Inflammatory macrophage (primary cell): ENCODE results near the gene PROK1.
A peak's percentile ranks its signal among the peaks of the same experiment; 100 is the strongest.

Experiments used
- DNase-seq, 2 donors: peaks; one replicate each; pipeline ENCODE4 v3.0.0-alpha.2; 2020 to 2022

Gene PROK1

GRCh38 chr1:110465814-110466380, 14.9 kb downstream of the PROK1 start:
- DNase-seq, result no peak

GRCh38 chr1:110466646-110467280, 15.8 kb downstream of the PROK1 start:
- no peak for DNase-seq

- no peak for DNase-seq
Measured at GRCh38 chr1:110471131-110471530, 20.2 kb downstream of the PROK1 start.

GRCh38 chr1:110472546-110472945, 21.6 kb downstream of the PROK1 start:
- no peak for DNase-seq

- DNase-seq, result no peak
Measured at GRCh38 chr1:110474444-110474843, 23.5 kb downstream of the PROK1 start.

GRCh38 chr1:110475362-110476027, 24.5 kb downstream of the PROK1 start:
- no peak for DNase-seq

GRCh38 chr1:110476028-110476765, 25.2 kb downstream of the PROK1 start:
- no peak for DNase-seq

- peak; percentile 41 to 56 for DNase-seq
Measured at GRCh38 chr1:110477041-110477440, 26.1 kb downstream of the PROK1 start.

GRCh38 chr1:110477445-110477957, 26.6 kb downstream of the PROK1 start:
- DNase-seq, result peak in 1 of 2 donors; percentile 22

- no peak for DNase-seq
Measured at GRCh38 chr1:110477967-110478640, 27.2 kb downstream of the PROK1 start.

GRCh38 chr1:110478886-110479285, 27.9 kb downstream of the PROK1 start:
- no peak for DNase-seq

- no peak for DNase-seq
Measured at GRCh38 chr1:110480356-110481096, 29.6 kb downstream of the PROK1 start.

GRCh38 chr1:110481968-110482623, 31.1 kb downstream of the PROK1 start:
- peak in 1 of 2 donors; percentile 15 for DNase-seq

GRCh38 chr1:110482662-110483307, 31.8 kb downstream of the PROK1 start:
- DNase-seq, result peak; percentile 32 to 62

GRCh38 chr1:110483308-110483685, 32.3 kb downstream of the PROK1 start:
- no peak for DNase-seq

- DNase-seq, result no peak
Measured at GRCh38 chr1:110484801-110485200, 33.9 kb downstream of the PROK1 start.

- DNase-seq, result no peak
Measured at GRCh38 chr1:110485725-110486124, 34.8 kb downstream of the PROK1 start.

GRCh38 chr1:110487726-110488125, 36.8 kb downstream of the PROK1 start:
- no peak for DNase-seq

- no peak for DNase-seq
Measured at GRCh38 chr1:110488161-110488560, 37.2 kb downstream of the PROK1 start.

GRCh38 chr1:110488867-110489266, 37.9 kb downstream of the PROK1 start:
- DNase-seq, result no peak

- no peak for DNase-seq
Measured at GRCh38 chr1:110489406-110489805, 38.5 kb downstream of the PROK1 start.
